ENCODE measurements around the gene USH2A. TPM values are rescaled to one million over a fixed set of nuclear protein-coding genes. Genes with fewer than 3 reads are reported as not detected.

USH2A gene
- total RNA-seq, 1 experiment from 2014 or later: not detected

DNA sequence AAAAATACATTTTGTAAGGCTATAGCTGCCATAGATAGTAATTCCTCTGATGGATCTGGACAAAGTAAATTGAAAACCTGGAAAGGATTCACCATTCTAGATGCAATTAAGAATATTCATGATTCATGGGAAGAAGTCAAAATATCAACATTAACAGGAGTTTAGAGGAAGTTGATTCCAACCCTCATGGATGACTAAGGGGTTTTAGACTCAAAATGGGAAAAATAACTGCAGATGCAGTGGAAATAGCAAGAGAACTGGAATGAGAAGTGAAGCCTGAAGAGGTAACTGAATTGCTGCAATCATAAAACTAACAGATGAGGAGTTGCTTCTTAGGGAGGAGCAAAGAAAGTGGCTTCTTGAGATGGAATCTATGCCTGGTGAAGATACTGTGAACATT is 625.4 kb downstream of the USH2A start:
- Histone ChIP-seq H3K4me3 (ENCODE audit: low read depth, low read length, poor library complexity, severe bottlenecking) (no peak overlapping the region), H3K9me3 (ENCODE audit: low read depth, low read length, poor library complexity, severe bottlenecking) (no peaks in the 10 kb centered on the region), H3K4me1 (ENCODE audit: insufficient read depth, low read length, poor library complexity, severe bottlenecking) (no peaks in the 10 kb centered on the region), H3K36me3 (ENCODE audit: insufficient read depth, low read length, poor library complexity, severe bottlenecking) (no peaks in the 10 kb centered on the region), H3K27me3 (replicated peaks; ENCODE audit: insufficient read depth, low read depth, low read length, poor library complexity) (peaks cover 3% of the 10 kb centered on the region), H3K27ac (ENCODE audit: low read depth, low read length, poor library complexity, severe bottlenecking) (no peak overlapping the region)
- TF ChIP-seq CTCF (conservative IDR thresholded peaks at IDR 0.05; ENCODE audit: low read depth, low read length) (no peak), EZH2 (IDR thresholded peaks at IDR 0.05; ENCODE audit: borderline replicate concordance, low read depth, low read length, poor library complexity, severe bottlenecking) (no peak)
- ChIA-PET CTCF (no interaction called here), POLR2A (ENCODE audit: low non-redundant PET) (no interaction called here)
- no TSS peak for BruUV-seq (replicated peaks)
- no peak for DNase-seq (ENCODE audit: low spot score)
- intact Hi-C loops (cut with micrococcal nuclease; ENCODE audit: unreplicated experiment): no loop called here

DNA sequence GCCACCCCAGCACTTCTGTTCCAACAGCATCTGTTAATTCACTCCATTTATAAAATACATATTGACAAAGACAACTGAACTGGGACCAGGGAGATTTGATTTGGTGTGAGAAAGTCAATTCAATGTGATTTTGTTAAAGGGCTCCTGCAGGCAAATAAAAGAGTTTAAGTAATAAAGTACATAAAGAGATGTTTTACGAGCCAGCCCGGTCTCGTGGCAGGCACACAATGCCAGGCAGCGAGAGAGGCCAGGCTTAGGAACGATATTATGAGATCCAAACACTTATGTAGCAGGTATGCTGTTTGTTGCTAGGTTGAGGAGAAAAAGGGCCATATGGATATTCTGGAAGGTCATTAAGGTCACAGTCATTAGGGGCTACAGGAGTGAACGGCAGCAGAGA is 629.1 kb downstream of the USH2A start:
- no peak overlapping the region for H3K27ac ChIP-seq (ENCODE audit: low read depth, low read length, poor library complexity, severe bottlenecking)
- TF ChIP-seq EZH2 (IDR thresholded peaks at IDR 0.05; ENCODE audit: borderline replicate concordance, low read depth, low read length, poor library complexity, severe bottlenecking) (no peak), CTCF (conservative IDR thresholded peaks at IDR 0.05; ENCODE audit: low read depth, low read length) (no peak)
- H3K9me3 ChIP-seq (ENCODE audit: low read depth, low read length, poor library complexity, severe bottlenecking): no peaks in the 10 kb centered on the region
- ChIA-PET CTCF (no interaction called here), POLR2A (ENCODE audit: low non-redundant PET) (no interaction called here)
- no peak overlapping the region for H3K4me3 ChIP-seq (ENCODE audit: low read depth, low read length, poor library complexity, severe bottlenecking)
- H3K27me3 ChIP-seq (replicated peaks; ENCODE audit: insufficient read depth, low read depth, low read length, poor library complexity): peaks cover 18% of the 10 kb centered on the region
- H3K36me3 ChIP-seq (ENCODE audit: insufficient read depth, low read length, poor library complexity, severe bottlenecking): no peaks in the 10 kb centered on the region
- no TSS peak for BruUV-seq (replicated peaks)
- intact Hi-C loops (cut with micrococcal nuclease; ENCODE audit: unreplicated experiment): no loop called here
- DNase-seq (ENCODE audit: low spot score): no peak
- H3K4me1 ChIP-seq (ENCODE audit: insufficient read depth, low read length, poor library complexity, severe bottlenecking): no peaks in the 10 kb centered on the region

GRCh38 chr1:215793180-215793579 is 630.1 kb downstream of the USH2A start:
- Histone ChIP-seq H3K9me3 (ENCODE audit: low read depth, low read length, poor library complexity, severe bottlenecking) (no peaks in the 10 kb centered on the region), H3K27me3 (replicated peaks; ENCODE audit: insufficient read depth, low read depth, low read length, poor library complexity) (peaks cover 18% of the 10 kb centered on the region), H3K4me3 (ENCODE audit: low read depth, low read length, poor library complexity, severe bottlenecking) (no peak overlapping the region), H3K27ac (ENCODE audit: low read depth, low read length, poor library complexity, severe bottlenecking) (no peak overlapping the region), H3K4me1 (ENCODE audit: insufficient read depth, low read length, poor library complexity, severe bottlenecking) (no peaks in the 10 kb centered on the region), H3K36me3 (ENCODE audit: insufficient read depth, low read length, poor library complexity, severe bottlenecking) (no peaks in the 10 kb centered on the region)
- intact Hi-C loops (cut with micrococcal nuclease; ENCODE audit: unreplicated experiment): no loop called here
- CTCF ChIA-PET: no interaction called here
- no TSS peak for BruUV-seq (replicated peaks)
- TF ChIP-seq CTCF (conservative IDR thresholded peaks at IDR 0.05; ENCODE audit: low read depth, low read length): peak; percentile 49
- TF ChIP-seq EZH2 (IDR thresholded peaks at IDR 0.05; ENCODE audit: borderline replicate concordance, low read depth, low read length, poor library complexity, severe bottlenecking): no peak
- POLR2A ChIA-PET (ENCODE audit: low non-redundant PET): no interaction called here
- peak; percentile 4 for DNase-seq (ENCODE audit: low spot score)

Measured in A673 (cell line).